HepG2 (cell line): ENCODE measurements around the gene NPR3. TPM values are rescaled to one million over a fixed set of nuclear protein-coding genes. Genes with fewer than 3 reads are reported as not detected.

Source experiments
- ATAC-seq: fragments of 200-7000 bp; cut with Tn5 transposase; 3 replicates; pipeline ENCODE4 v1.9.1; 2020; ENCODE audit warnings: mild to moderate bottlenecking, moderate library complexity
- BruUV-seq: library from RNA; stranded (reverse); fragments of 400-500 nt; replicated peaks from 2 replicates; lab custom pipeline; 2021; lab: Mats Ljungman, UMichigan
- CTCF ChIA-PET: fragments of 300-600 bp; formaldehyde crosslinking; extraction: SDS; loops from one replicate; lab custom pipeline; 2021; ENCODE audit warnings: low total read pairs, inconsistent platforms, low intra/inter-chr PET ratio; lab: Yijun Ruan, JAX
- POLR2A ChIA-PET: fragments of 350-600 bp; sonication (Branson Sonifier 250); formaldehyde crosslinking; loops from one replicate; lab custom pipeline; 2020; ENCODE audit warnings: antibody characterized with exemption, inconsistent platforms; lab: Yijun Ruan, JAX
- DNase-seq: peaks from one replicate; pipeline ENCODE4 v3.0.0-alpha.2; 2015; ENCODE audit warnings: low spot score
- FAIRE-seq: peaks from 3 replicates; lab custom pipeline; 2011; peaks lifted over from hg19 to GRCh38; lab: Jason Lieb, UNC
- H2AFZ ChIP-seq: one replicate; pipeline ENCODE4 v1.6.1; 2011; ENCODE audit warnings: low read length, inconsistent platforms
- H3K27ac ChIP-seq: fragments of 300-600 bp; 3 replicates; pipeline ENCODE4 v1.8.0; 2011; ENCODE audit warnings: mixed run types, mild to moderate bottlenecking, mixed read lengths, low read length, inconsistent platforms; ENCODE audit not compliant: insufficient read depth; ENCODE audit errors: extremely low read length
- H3K27me3 ChIP-seq, 2 experiments: fragments of 200-600 bp in 1 of 2; 2 replicates in 1 of 2; 3 replicates in 1 of 2; pipeline versions ENCODE4 v1.6.0 to v1.8.0; 2011; ENCODE audit warnings: low read length in 2 of 2, mild to moderate bottlenecking in 2 of 2, moderate library complexity in 2 of 2, inconsistent platforms in 1 of 2; ENCODE audit not compliant: insufficient read depth in 2 of 2, control insufficient read depth in 1 of 2
- H3K36me3 ChIP-seq, 2 experiments: fragments of 200-600 bp in 1 of 2; replicated peaks in 1 of 2; 2 replicates in 1 of 2; 3 replicates in 1 of 2; pipeline versions ENCODE4 v1.5.1 to v1.8.0; 2011; ENCODE audit warnings: low read length in 2 of 2, inconsistent platforms in 1 of 2; ENCODE audit not compliant: insufficient read depth in 2 of 2, control insufficient read depth in 1 of 2
- H3K4me1 ChIP-seq: 2 replicates; pipeline ENCODE4 v1.5.1; 2012; ENCODE audit warnings: low read length, inconsistent platforms; ENCODE audit not compliant: insufficient read depth
- H3K4me2 ChIP-seq: 2 replicates; pipeline ENCODE4 v1.6.0; 2011; ENCODE audit warnings: low read depth, low read length, inconsistent platforms
- H3K4me3 ChIP-seq, 3 experiments: fragments of 200-600 bp in 1 of 3; sonication (generic), shearing (Covaris generic) in 1 of 3; replicated peaks in 1 of 3; 2 replicates each; pipeline ENCODE4 v1.5.1; 2011 to 2016; ENCODE audit warnings: low read length in 3 of 3, inconsistent platforms in 2 of 3, low read depth in 2 of 3, mild to moderate bottlenecking in 2 of 3, control low read depth in 1 of 3, mixed read lengths in 1 of 3; ENCODE audit not compliant: insufficient read depth in 1 of 3
- H3K79me2 ChIP-seq: one replicate; pipeline ENCODE4 v1.6.1; 2011; ENCODE audit warnings: low read length, inconsistent platforms; ENCODE audit not compliant: insufficient read depth
- H3K9ac ChIP-seq: 2 replicates; pipeline ENCODE4 v1.6.0; 2011; ENCODE audit warnings: mild to moderate bottlenecking, low read depth, low read length, inconsistent platforms; ENCODE audit not compliant: insufficient read depth
- H3K9me3 ChIP-seq: 2 replicates; pipeline ENCODE4 v1.5.1; 2012; ENCODE audit warnings: mild to moderate bottlenecking, low read length
- H4K20me1 ChIP-seq: 2 replicates; pipeline ENCODE4 v1.6.0; 2011; ENCODE audit warnings: inconsistent platforms, mild to moderate bottlenecking, low read length, moderate library complexity; ENCODE audit not compliant: insufficient read depth
- CEBPG ChIP-seq: IDR thresholded peaks from 2 replicates; pipeline ENCODE4 v1.6.1; 2016
- EHMT2 ChIP-seq: fragments of 200-600 bp; sonication (generic); IDR thresholded peaks from 2 replicates; pipeline ENCODE4 v1.7.0; 2017; ENCODE audit warnings: antibody characterized with exemption, low read depth, low read length, borderline replicate concordance
- FIP1L1 ChIP-seq: fragments of 200-400 bp; formaldehyde crosslinking; IDR thresholded peaks from 2 replicates; pipeline ENCODE4 v1.6.1; 2018; ENCODE audit warnings: low read depth, mild to moderate bottlenecking, low read length, moderate library complexity, borderline replicate concordance; ENCODE audit not compliant: insufficient read depth
- FOXM1 ChIP-seq: sonication (generic); formaldehyde crosslinking; IDR thresholded peaks from 2 replicates; pipeline ENCODE4 v1.5.0; 2020; ENCODE audit warnings: missing genetic modification reagents
- JARID2 ChIP-seq: sonication (generic); formaldehyde crosslinking; IDR thresholded peaks from 2 replicates; pipeline ENCODE4 v1.8.1; 2023; ENCODE audit warnings: missing genetic modification reagents, inconsistent platforms; ENCODE audit not compliant: insufficient replicate concordance
- MATR3 ChIP-seq: sonication (generic); formaldehyde crosslinking; IDR thresholded peaks from 2 replicates; pipeline ENCODE4 v1.4.0; 2020; ENCODE audit warnings: missing genetic modification reagents
- NCOA1 ChIP-seq: sonication (generic); formaldehyde crosslinking; IDR thresholded peaks from 2 replicates; pipeline ENCODE4 v1.9.0; 2021; ENCODE audit warnings: missing genetic modification reagents
- PAF1 ChIP-seq: IDR thresholded peaks from 2 replicates; pipeline ENCODE4 v1.6.1; 2016; ENCODE audit warnings: missing genetic modification reagents, missing compliant biosample characterization
- RBFOX2 ChIP-seq: fragments of 200-400 bp; formaldehyde crosslinking; IDR thresholded peaks from 2 replicates; pipeline ENCODE4 v1.6.1; 2017; ENCODE audit warnings: low read depth, mild to moderate bottlenecking, low read length
- RFX5 ChIP-seq: IDR thresholded peaks from 2 replicates; pipeline ENCODE4 v1.6.1; 2011; ENCODE audit warnings: low read depth, low read length, improper control_type of control experiment
- SPEN ChIP-seq: sonication (generic); formaldehyde crosslinking; IDR thresholded peaks from 2 replicates; pipeline ENCODE4 v1.5.1; 2020; ENCODE audit warnings: low read depth, mild to moderate bottlenecking, missing genetic modification reagents
- TCF12 ChIP-seq, 2 experiments: fragments of 450-650 bp in 1 of 2; sonication (generic) in 1 of 2; formaldehyde crosslinking in 1 of 2; IDR thresholded peaks; 2 replicates each; pipeline versions ENCODE4 v1.6.1 to v1.8.0; 2017 to 2022; ENCODE audit warnings: antibody characterized with exemption in 1 of 2, mild to moderate bottlenecking in 1 of 2, missing genetic modification reagents in 1 of 2, moderate library complexity in 1 of 2
- THYN1 ChIP-seq: sonication (generic); formaldehyde crosslinking; IDR thresholded peaks from 2 replicates; pipeline ENCODE4 v1.8.1; 2023; ENCODE audit warnings: low read depth, mild to moderate bottlenecking, moderate library complexity, missing genetic modification reagents, borderline replicate concordance
- ZNF121 ChIP-seq: sonication (generic); formaldehyde crosslinking; IDR thresholded peaks from 2 replicates; pipeline ENCODE4 v1.5.0; 2020; ENCODE audit warnings: mild to moderate bottlenecking, missing genetic modification reagents
- ZNF138 ChIP-seq: sonication (generic); formaldehyde crosslinking; IDR thresholded peaks from 2 replicates; pipeline ENCODE4 v1.5.0; 2020; ENCODE audit warnings: mild to moderate bottlenecking, low read depth, missing genetic modification reagents
- ZNF446 ChIP-seq: sonication (generic); formaldehyde crosslinking; IDR thresholded peaks from 2 replicates; pipeline ENCODE4 v1.5.0; 2020; ENCODE audit warnings: mild to moderate bottlenecking, missing genetic modification reagents
- ZNF556 ChIP-seq: sonication (generic); formaldehyde crosslinking; IDR thresholded peaks from 2 replicates; pipeline ENCODE4 v1.4.0; 2020; ENCODE audit warnings: mild to moderate bottlenecking, missing genetic modification reagents, borderline replicate concordance
- ZNF563 ChIP-seq: sonication (generic); formaldehyde crosslinking; IDR thresholded peaks from 2 replicates; pipeline ENCODE4 v1.8.0; 2022; ENCODE audit warnings: mild to moderate bottlenecking, moderate library complexity, missing genetic modification reagents
- WGBS: methylation state at CpG from one replicate; pipeline ENCODE4 v1.1.6; 2017; ENCODE audit warnings: low lambda C conversion rate; 5-methylcytosine and 5-hydroxymethylcytosine counted together
- in situ Hi-C: cut with HindIII; loops from 2 replicates; pipeline ENCODE4 v1.10.0; 2017; ENCODE audit warnings: low pct_unique_long_range_greater_than_20kb; ENCODE audit not compliant: extremely low pct_ligation_motif_present
- intact Hi-C: fragments of 100-400 bp; cut with micrococcal nuclease; formaldehyde crosslinking; loops from one replicate; pipeline ENCODE4 v1.10.0; 2022; ENCODE audit not compliant: unreplicated experiment
- polyA plus RNA-seq, 8 experiments: library from polyadenylated mRNA; depleted of rRNA in 3 of 8; stranded (reverse) in 7 of 8; unstranded in 1 of 8; fragments of >200 nt; fragmentation: Illumina TruSeq in 4 of 8; extraction: Trizol in 4 of 8; gene quantifications; 2 replicates each; pipeline versions ENCODE4 v1.2.1 to v1.2.3, GENCODE V29; 2011 to 2016; ENCODE audit warnings: low read depth in 4 of 8, missing spikeins in 1 of 8, mixed read lengths in 1 of 8; ENCODE audit not compliant: insufficient read depth in 1 of 8
- total RNA-seq, 5 experiments: library from RNA; depleted of rRNA; stranded (reverse); fragments of >200 nt; fragmentation: Illumina TruSeq; extraction: Trizol; gene quantifications; 2 replicates each; pipeline ENCODE4 v1.2.3, GENCODE V29; 2016; ENCODE audit warnings: low read depth in 1 of 5
- TF ChIP-seq, protein P1 (sequence below): sonication (generic); formaldehyde crosslinking; IDR thresholded peaks from 2 replicates; pipeline ENCODE4 v1.9.0; 2022; ENCODE audit warnings: missing genetic modification reagents, mild to moderate bottlenecking, borderline replicate concordance
- TF ChIP-seq, protein P2 (sequence below): IDR thresholded peaks from 2 replicates; pipeline ENCODE4 v1.6.1; 2016; ENCODE audit warnings: missing genetic modification reagents, missing compliant biosample characterization

NPR3 gene
- total and polyA plus RNA-seq, 2 of the 13 experiments (the other 11 are each of a cell fraction or from before 2014, with no cell fraction given): 0.01 TPM; not detected in 1

DNA sequence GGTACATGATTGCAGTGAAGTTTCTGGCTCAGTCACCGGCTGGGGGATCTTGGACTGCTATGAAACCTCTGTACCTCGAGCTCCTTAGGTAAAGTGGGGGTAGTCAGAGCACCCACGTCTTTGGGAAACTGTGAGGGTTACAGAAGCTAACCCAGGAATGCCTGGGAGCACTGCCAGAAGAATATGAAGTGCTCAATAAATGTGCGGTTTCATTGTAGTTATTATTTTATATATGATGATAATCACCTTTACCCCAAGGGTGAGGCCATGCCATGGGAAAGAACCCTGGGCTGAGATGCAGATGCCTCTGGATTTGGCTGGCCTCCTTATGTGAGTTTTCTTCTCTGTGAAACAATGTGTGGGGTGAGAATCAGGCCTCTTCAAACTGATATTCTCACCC is 3.7 kb downstream of the NPR3 start:
- intact Hi-C loops: no loop called here
- in situ Hi-C loops: loop anchor here (25.0 kb wide), 2 partner anchors 222 to 472 kb away; no protein-coding TSS in a partner anchor
- H3K36me3 ChIP-seq: no peaks in the 10 kb centered on the region

More for the DNA sequence above, 3.7 kb downstream of the NPR3 start:
- FAIRE-seq (no peak), ATAC-seq (no peak), DNase-seq (no peak)
- H3K4me1 ChIP-seq: no peaks in the 10 kb centered on the region
- no peak overlapping the region for H3K4me2 ChIP-seq
- H4K20me1 ChIP-seq: no peaks in the 10 kb centered on the region
- H2AFZ ChIP-seq: no peak overlapping the region
- H3K9ac ChIP-seq: no peak overlapping the region
- ChIA-PET POLR2A (no interaction called here), CTCF (no interaction called here)
- no peaks in the 10 kb centered on the region for H3K79me2 ChIP-seq
- 34% methylated on average over 4 of the region's 4 CpGs for WGBS
- TF ChIP-seq PAF1 (no peak), ZNF563 (no peak), JARID2 (CRISPR knock-in tag) (no peak), NCOA1 (CRISPR knock-in tag) (no peak), ZNF121 (no peak), EHMT2 (no peak), MATR3 (CRISPR knock-in tag) (no peak), ZNF446 (CRISPR knock-in tag) (no peak), RFX5 (no peak), ZNF138 (no peak), SPEN (CRISPR knock-in tag) (no peak), ZNF556 (no peak), THYN1 (CRISPR knock-in tag) (no peak), RBFOX2 (no peak), CEBPG (CRISPR knock-in tag) (no peak), FOXM1 (CRISPR knock-in tag) (no peak), TCF12 (IDR thresholded peaks at IDR 0.05) (no peak), TCF12 (CRISPR knock-in tag; IDR thresholded peaks at IDR 0.05) (no peak), FIP1L1 (no peak)
- TF ChIP-seq, protein P1, sequence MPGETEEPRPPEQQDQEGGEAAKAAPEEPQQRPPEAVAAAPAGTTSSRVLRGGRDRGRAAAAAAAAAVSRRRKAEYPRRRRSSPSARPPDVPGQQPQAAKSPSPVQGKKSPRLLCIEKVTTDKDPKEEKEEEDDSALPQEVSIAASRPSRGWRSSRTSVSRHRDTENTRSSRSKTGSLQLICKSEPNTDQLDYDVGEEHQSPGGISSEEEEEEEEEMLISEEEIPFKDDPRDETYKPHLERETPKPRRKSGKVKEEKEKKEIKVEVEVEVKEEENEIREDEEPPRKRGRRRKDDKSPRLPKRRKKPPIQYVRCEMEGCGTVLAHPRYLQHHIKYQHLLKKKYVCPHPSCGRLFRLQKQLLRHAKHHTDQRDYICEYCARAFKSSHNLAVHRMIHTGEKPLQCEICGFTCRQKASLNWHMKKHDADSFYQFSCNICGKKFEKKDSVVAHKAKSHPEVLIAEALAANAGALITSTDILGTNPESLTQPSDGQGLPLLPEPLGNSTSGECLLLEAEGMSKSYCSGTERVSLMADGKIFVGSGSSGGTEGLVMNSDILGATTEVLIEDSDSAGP (CRISPR knock-in tag): no peak
- TF ChIP-seq, protein P2, sequence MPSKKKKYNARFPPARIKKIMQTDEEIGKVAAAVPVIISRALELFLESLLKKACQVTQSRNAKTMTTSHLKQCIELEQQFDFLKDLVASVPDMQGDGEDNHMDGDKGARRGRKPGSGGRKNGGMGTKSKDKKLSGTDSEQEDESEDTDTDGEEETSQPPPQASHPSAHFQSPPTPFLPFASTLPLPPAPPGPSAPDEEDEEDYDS: no peak
- H3K9me3 ChIP-seq: no peaks in the 10 kb centered on the region
- no peak overlapping the region for H3K4me3 ChIP-seq
- no peak overlapping the region for H3K27ac ChIP-seq
- peaks cover 0 to 2% of the 10 kb centered on the region in 2 experiments; a peak in 3 of 5 replicates for H3K27me3 ChIP-seq
- BruUV-seq: no TSS peak
